Astrocyte of the cerebellum (primary cell): Measurements from ENCODE around the gene PLA2G4B.

Source experiments
- DNase-seq: peaks from one replicate; pipeline ENCODE4 v3.0.0-alpha.2; 2011; ENCODE audit warnings: low read depth
- H3K4me3 ChIP-seq: 2 replicates; pipeline ENCODE4 v1.5.1; 2011; ENCODE audit warnings: mild to moderate bottlenecking, low read depth, low read length, moderate library complexity
- in situ Hi-C: cut with HindIII; loops from 2 replicates; pipeline ENCODE4 v1.10.0; 2017; ENCODE audit warnings: low sequenced_read_pairs
- TF ChIP-seq, protein P1 (sequence below): IDR thresholded peaks from 2 replicates; pipeline ENCODE4 v1.5.1; 2012; ENCODE audit warnings: low read length, low read depth, moderate library complexity, mild to moderate bottlenecking; ENCODE audit errors: missing control alignments

The PLA2G4B gene

GRCh38 chr15:41869770-41870688 is 31.4 kb downstream of the PLA2G4B start:
- DNase-seq = no peak
- no peak overlapping the region for H3K4me3 ChIP-seq
- in situ Hi-C loops = no loop called here
- TF ChIP-seq, protein P1, sequence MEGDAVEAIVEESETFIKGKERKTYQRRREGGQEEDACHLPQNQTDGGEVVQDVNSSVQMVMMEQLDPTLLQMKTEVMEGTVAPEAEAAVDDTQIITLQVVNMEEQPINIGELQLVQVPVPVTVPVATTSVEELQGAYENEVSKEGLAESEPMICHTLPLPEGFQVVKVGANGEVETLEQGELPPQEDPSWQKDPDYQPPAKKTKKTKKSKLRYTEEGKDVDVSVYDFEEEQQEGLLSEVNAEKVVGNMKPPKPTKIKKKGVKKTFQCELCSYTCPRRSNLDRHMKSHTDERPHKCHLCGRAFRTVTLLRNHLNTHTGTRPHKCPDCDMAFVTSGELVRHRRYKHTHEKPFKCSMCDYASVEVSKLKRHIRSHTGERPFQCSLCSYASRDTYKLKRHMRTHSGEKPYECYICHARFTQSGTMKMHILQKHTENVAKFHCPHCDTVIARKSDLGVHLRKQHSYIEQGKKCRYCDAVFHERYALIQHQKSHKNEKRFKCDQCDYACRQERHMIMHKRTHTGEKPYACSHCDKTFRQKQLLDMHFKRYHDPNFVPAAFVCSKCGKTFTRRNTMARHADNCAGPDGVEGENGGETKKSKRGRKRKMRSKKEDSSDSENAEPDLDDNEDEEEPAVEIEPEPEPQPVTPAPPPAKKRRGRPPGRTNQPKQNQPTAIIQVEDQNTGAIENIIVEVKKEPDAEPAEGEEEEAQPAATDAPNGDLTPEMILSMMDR = no peak

DNA sequence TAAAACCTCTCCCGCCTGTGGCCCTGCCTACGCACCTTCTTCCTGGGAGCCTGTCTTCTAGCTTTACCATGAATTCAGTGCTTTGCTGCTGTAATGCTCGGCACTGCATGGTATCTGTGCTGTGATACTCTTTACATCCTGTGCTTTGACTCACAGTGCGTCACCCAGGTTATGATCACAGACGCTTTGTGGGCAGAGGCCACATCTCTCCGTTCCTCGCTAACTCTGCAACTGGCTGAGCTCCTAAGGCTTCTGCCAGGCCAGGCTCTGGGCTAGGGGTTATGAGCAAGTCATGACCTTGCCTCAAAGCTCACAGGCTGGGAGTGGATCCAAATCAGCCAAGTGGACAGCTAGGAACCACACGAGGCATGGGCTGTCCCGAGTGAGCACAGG is 32.0 kb downstream of the PLA2G4B start:
- H3K4me3 ChIP-seq = no peak overlapping the region
- DNase-seq = peak; percentile 18
- TF ChIP-seq, protein P1 = no peak
- in situ Hi-C loops = no loop called here

DNA sequence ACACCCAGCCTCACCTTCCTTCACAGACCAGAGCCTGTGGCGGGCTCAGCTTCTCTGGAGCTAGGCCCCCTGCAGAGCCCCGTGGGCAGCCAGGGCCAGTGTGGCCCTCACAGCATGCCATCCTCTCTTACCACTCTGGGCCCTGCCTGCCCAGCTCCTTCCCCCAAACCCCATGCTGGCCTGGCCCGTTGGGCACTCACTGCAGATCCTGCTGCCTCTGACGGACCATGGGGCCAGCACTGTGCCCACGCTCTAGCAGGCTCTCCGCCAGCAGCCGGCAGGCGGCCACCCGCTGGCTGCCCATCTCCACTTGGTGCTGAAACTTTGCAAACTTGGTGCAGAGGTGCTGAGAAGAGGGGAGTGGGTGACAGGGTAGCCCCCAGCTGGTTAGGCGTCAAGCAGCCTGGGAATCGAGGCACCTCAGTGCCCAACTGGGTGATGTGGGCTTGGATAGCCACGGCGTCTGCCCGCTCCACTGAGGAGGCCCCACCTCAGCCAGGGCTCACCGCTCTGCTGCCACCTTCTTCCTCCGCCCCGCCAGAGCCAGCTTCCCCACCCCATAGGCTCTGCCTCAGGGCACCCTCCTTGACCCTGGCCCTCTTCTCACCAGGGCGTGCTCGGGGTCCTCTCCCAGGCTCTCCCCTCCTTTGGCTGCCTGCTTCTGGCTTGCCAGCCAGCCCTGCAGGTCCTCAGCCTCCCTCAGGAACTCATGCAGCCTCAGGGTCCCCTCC is 32.7 kb downstream of the PLA2G4B start:
- in situ Hi-C loops = no loop called here
- no peak for DNase-seq
- TF ChIP-seq, protein P1 = no peak
- H3K4me3 ChIP-seq = no peak overlapping the region

DNA sequence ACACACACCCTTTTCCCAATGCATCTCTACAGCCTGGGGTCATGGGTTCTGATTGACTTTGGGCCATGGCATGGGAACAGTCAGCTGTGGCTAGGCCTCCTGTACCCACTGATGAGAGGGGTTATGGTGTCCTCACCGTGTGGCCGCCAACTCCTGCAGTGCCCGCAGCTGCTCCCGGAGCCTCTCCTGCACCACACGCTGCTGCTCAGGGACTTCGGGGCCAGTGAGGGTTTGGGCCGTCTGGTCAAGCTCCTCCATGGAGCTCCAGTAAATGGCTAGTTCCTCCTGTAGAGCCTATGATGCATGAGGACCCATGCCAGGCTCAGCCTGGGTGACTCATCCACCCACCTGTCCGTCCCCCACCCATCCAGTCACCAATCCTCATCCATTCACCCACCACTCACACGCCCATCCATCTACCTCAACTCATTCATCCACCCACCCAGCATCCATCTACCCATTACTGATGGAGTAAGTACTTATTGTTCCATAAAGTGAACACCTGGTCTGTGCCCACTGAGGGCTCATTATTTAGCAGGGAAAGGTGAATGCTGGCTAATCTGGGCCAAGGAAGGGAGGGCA is 33.6 kb downstream of the PLA2G4B start:
- DNase-seq = no peak
- in situ Hi-C loops = no loop called here
- TF ChIP-seq, protein P1 = no peak
- no peak overlapping the region for H3K4me3 ChIP-seq

- no peak overlapping the region for H3K4me3 ChIP-seq
- DNase-seq = no peak
- in situ Hi-C loops = no loop called here
- TF ChIP-seq, protein P1 = no peak
Measured at GRCh38 chr15:41873711-41874110, 35.1 kb downstream of the PLA2G4B start.

GRCh38 chr15:41874736-41875135 is 36.1 kb downstream of the PLA2G4B start:
- TF ChIP-seq, protein P1 = no peak
- in situ Hi-C loops = loop anchor here (25.0 kb wide), 1 partner anchor 87 kb away; no protein-coding TSS in a partner anchor
- no peak overlapping the region for H3K4me3 ChIP-seq
- no peak for DNase-seq
